Endodermal cell (in vitro differentiated cells): ENCODE measurements around the gene SH3BGRL. TPM values are rescaled to one million over a fixed set of nuclear protein-coding genes. Genes with fewer than 3 reads are reported as not detected.

Experiments used
- DNase-seq: peaks from one replicate; pipeline ENCODE4 v3.0.0-alpha.2; 2017
- H3K27ac ChIP-seq: 2 replicates; pipeline ENCODE4 v1.5.1; 2013; ENCODE audit warnings: mild to moderate bottlenecking, low read depth, low read length, moderate library complexity
- H3K27me3 ChIP-seq: 2 replicates; pipeline ENCODE4 v1.6.1; 2013; ENCODE audit warnings: mild to moderate bottlenecking, low read length, moderate library complexity; ENCODE audit not compliant: insufficient read depth, control insufficient read depth, poor library complexity, severe bottlenecking
- H3K36me3 ChIP-seq: 2 replicates; pipeline ENCODE4 v1.7.0; 2013; ENCODE audit warnings: mild to moderate bottlenecking, low read length, moderate library complexity; ENCODE audit not compliant: control insufficient read depth, insufficient read depth
- H3K4me1 ChIP-seq: one replicate; pipeline ENCODE4 v1.7.0; 2013; ENCODE audit warnings: low read length; ENCODE audit not compliant: control insufficient read depth, insufficient read depth
- H3K4me3 ChIP-seq: 2 replicates; pipeline ENCODE4 v1.5.1; 2013; ENCODE audit warnings: mild to moderate bottlenecking, low read length, moderate library complexity
- H3K9ac ChIP-seq: 2 replicates; pipeline ENCODE4 v1.6.1; 2013; ENCODE audit warnings: mild to moderate bottlenecking, low read length, moderate library complexity; ENCODE audit not compliant: poor library complexity, severe bottlenecking; ENCODE audit errors: extremely low read depth
- H3K9me3 ChIP-seq: 2 replicates; pipeline ENCODE4 v1.6.1; 2013; ENCODE audit warnings: mild to moderate bottlenecking, low read length, moderate library complexity; ENCODE audit not compliant: control insufficient read depth
- H3K27ac Mint-ChIP-seq: 2 replicates; pipeline ENCODE4 v1.8.0; 2020; ENCODE audit warnings: mixed read lengths
- H3K27me3 Mint-ChIP-seq: 2 replicates; pipeline ENCODE4 v1.8.0; 2021; ENCODE audit warnings: mild to moderate bottlenecking, mixed read lengths; ENCODE audit not compliant: insufficient read depth
- H3K36me3 Mint-ChIP-seq: 2 replicates; pipeline ENCODE4 v1.8.0; 2020; ENCODE audit warnings: low read depth, mixed read lengths
- H3K4me1 Mint-ChIP-seq: 2 replicates; pipeline ENCODE4 v1.8.0; 2020; ENCODE audit warnings: mixed read lengths
- H3K4me3 Mint-ChIP-seq: 2 replicates; pipeline ENCODE4 v1.8.0; 2020; ENCODE audit warnings: mild to moderate bottlenecking, moderate library complexity, mixed read lengths
- H3K9me3 Mint-ChIP-seq: 2 replicates; pipeline ENCODE4 v1.8.0; 2020; ENCODE audit warnings: mild to moderate bottlenecking, mixed read lengths
- WGBS, 2 experiments: methylation state at CpG; one replicate each; pipeline versions ENCODE4 v1.1.5 to v1.1.7; 2013; ENCODE audit warnings: missing lambda C conversion rate in 2 of 2, mixed read lengths in 1 of 2; ENCODE audit not compliant: insufficient coverage in 1 of 2, insufficient read length in 1 of 2; 5-methylcytosine and 5-hydroxymethylcytosine counted together
- total RNA-seq, 2 donors: library from RNA; stranded (reverse); fragmentation: NEBNext Ultra II Directional in 1 of 2; extraction: Animal tissue kit (Norgen Biotek cat#: 25700) in 1 of 2; gene quantifications; 2 replicates in 1 of 2; 3 replicates in 1 of 2; pipeline ENCODE4 v1.2.1, GENCODE V29; 2021
- TF ChIP-seq, protein P1 (sequence below): fragments of 200-600 bp; sonication (generic); conservative IDR thresholded peaks from 2 replicates; pipeline ENCODE4 v1.5.0; 2021; ENCODE audit warnings: antibody characterized with exemption, mild to moderate bottlenecking

SH3BGRL gene
- total RNA-seq, 2 donors from 2014 or later, result 44.8 to 63.5 TPM

DNA sequence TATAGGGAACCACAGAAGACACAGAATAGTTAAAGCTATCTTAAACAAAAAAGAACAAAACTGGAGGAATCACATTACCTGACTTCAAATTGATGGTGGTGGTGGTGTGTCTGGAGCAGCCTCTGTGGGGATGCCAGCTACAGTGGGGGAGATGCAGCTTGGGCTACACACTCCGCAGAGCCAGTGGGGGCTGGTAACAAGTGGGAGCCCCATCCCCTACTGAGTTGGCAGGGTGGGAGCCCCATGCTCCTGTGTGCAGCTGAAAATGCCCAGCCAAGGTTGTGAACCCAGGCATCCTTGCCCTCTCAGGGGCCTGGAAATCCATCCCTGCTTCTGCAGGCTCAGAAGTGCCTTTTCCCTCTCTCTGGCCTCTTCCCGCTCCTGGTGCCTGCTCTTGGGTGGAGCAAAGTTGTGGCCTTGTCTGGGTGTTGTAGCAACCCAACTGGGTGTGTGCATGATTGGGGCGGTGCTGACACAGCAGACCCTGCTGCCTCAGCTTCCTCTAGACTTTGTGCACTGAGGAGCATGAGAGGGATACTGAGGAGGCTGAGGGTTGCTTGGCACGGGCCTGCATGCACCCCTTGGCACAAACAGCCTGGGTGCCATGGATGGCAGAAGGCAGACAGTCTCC, 38.9 kb downstream of the SH3BGRL start:
- no peaks in the 10 kb centered on the region for H3K27me3 ChIP-seq
- Mint-ChIP-seq H3K36me3 (peaks cover 4% of the 10 kb centered on the region), H3K4me1 (no peaks in the 10 kb centered on the region), H3K4me3 (no peak overlapping the region), H3K27me3 (no peaks in the 10 kb centered on the region), H3K9me3 (peaks cover 44% of the 10 kb centered on the region), H3K27ac (no peak overlapping the region)
- TF ChIP-seq, protein P1, sequence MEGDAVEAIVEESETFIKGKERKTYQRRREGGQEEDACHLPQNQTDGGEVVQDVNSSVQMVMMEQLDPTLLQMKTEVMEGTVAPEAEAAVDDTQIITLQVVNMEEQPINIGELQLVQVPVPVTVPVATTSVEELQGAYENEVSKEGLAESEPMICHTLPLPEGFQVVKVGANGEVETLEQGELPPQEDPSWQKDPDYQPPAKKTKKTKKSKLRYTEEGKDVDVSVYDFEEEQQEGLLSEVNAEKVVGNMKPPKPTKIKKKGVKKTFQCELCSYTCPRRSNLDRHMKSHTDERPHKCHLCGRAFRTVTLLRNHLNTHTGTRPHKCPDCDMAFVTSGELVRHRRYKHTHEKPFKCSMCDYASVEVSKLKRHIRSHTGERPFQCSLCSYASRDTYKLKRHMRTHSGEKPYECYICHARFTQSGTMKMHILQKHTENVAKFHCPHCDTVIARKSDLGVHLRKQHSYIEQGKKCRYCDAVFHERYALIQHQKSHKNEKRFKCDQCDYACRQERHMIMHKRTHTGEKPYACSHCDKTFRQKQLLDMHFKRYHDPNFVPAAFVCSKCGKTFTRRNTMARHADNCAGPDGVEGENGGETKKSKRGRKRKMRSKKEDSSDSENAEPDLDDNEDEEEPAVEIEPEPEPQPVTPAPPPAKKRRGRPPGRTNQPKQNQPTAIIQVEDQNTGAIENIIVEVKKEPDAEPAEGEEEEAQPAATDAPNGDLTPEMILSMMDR, result no peak
- no peaks in the 10 kb centered on the region for H3K4me1 ChIP-seq
- no peak overlapping the region for H3K4me3 ChIP-seq
- no peak overlapping the region for H3K9ac ChIP-seq
- no peak overlapping the region for H3K27ac ChIP-seq
- H3K9me3 ChIP-seq, result no peaks in the 10 kb centered on the region
- H3K36me3 ChIP-seq, result no peaks in the 10 kb centered on the region
- no peak for DNase-seq
- 95% methylated on average over 4 of the region's 4 CpGs; no CpG with 5 or more reads in 1 of the 2 experiments for WGBS, 2 experiments

DNA sequence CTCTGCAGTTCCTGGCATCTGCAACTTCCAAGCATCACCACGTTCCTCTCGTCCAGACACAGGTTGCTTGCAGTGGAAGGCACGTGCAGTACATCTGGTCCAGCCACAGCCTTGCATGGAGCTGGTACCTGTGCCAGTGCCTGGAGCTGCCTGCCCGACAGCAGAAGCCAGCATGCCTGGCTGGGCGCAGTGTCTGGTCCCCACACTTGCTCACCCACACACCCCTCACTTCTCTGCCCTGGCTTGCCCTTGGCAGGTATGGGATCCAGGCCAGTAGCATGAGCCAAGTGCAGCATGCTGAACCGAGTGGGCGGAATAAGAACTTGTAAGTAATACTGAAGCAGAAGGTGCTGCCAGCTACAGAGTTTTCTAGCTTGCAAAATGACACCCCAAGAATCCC, 39.9 kb downstream of the SH3BGRL start:
- Histone ChIP-seq H3K9ac (no peak overlapping the region), H3K27ac (no peak overlapping the region), H3K9me3 (no peaks in the 10 kb centered on the region), H3K4me1 (no peaks in the 10 kb centered on the region), H3K4me3 (no peak overlapping the region), H3K36me3 (no peaks in the 10 kb centered on the region), H3K27me3 (no peaks in the 10 kb centered on the region)
- H3K36me3 Mint-ChIP-seq, result peaks cover 4% of the 10 kb centered on the region
- H3K4me1 Mint-ChIP-seq, result no peaks in the 10 kb centered on the region
- TF ChIP-seq, protein P1, result no peak
- 99% methylated on average over 5 of the region's 7 CpGs; no CpG with 5 or more reads in 1 of the 2 experiments for WGBS, 2 experiments
- H3K4me3 Mint-ChIP-seq, result no peak overlapping the region
- H3K27ac Mint-ChIP-seq, result no peak overlapping the region
- H3K27me3 Mint-ChIP-seq, result no peaks in the 10 kb centered on the region
- H3K9me3 Mint-ChIP-seq, result peaks cover 49% of the 10 kb centered on the region
- no peak for DNase-seq

GRCh38 chrX:81255876-81256275, 54.0 kb downstream of the SH3BGRL start:
- peaks cover 37% of the 10 kb centered on the region for H3K9me3 Mint-ChIP-seq
- Histone ChIP-seq H3K36me3 (no peaks in the 10 kb centered on the region), H3K9me3 (no peaks in the 10 kb centered on the region), H3K27ac (no peak overlapping the region), H3K27me3 (no peaks in the 10 kb centered on the region), H3K4me1 (no peaks in the 10 kb centered on the region), H3K4me3 (no peak overlapping the region), H3K9ac (no peak overlapping the region)
- peaks cover 7% of the 10 kb centered on the region for H3K4me1 Mint-ChIP-seq
- DNase-seq, result no peak
- H3K27me3 Mint-ChIP-seq, result no peaks in the 10 kb centered on the region
- TF ChIP-seq, protein P1, result no peak
- no peak overlapping the region for H3K4me3 Mint-ChIP-seq
- H3K36me3 Mint-ChIP-seq, result no peaks in the 10 kb centered on the region
- 83% methylated on average over 1 of the region's 2 CpGs; no CpG with 5 or more reads in 1 of the 2 experiments for WGBS, 2 experiments
- H3K27ac Mint-ChIP-seq, result no peak overlapping the region
